GM23338 (cell line): ENCODE data around the gene PGR. TPM values are rescaled to one million over a fixed set of nuclear protein-coding genes. Genes with fewer than 3 reads are reported as not detected.

Experiments used
- ATAC-seq: fragments of 200-7000 bp; cut with Tn5 transposase; 3 replicates; pipeline ENCODE4 v1.9.1; 2020
- DNase-seq: peaks from one replicate; pipeline ENCODE4 v3.0.0-alpha.2; 2015; ENCODE audit warnings: low spot score
- H2AFZ ChIP-seq: fragments of 200-600 bp; sonication (generic); 2 replicates; pipeline ENCODE4 v1.8.0; 2016; ENCODE audit warnings: antibody characterized with exemption, mild to moderate bottlenecking, moderate library complexity
- H3F3A ChIP-seq: fragments of 200-600 bp; sonication (generic); replicated peaks from 2 replicates; pipeline ENCODE4 v1.8.0; 2017; ENCODE audit warnings: antibody characterized with exemption, mixed run types, low read depth
- H3K27ac ChIP-seq: fragments of 200-600 bp; sonication (generic); 2 replicates; pipeline ENCODE4 v1.6.1; 2016; ENCODE audit warnings: low read depth
- H3K27me3 ChIP-seq: fragments of 200-600 bp; sonication (generic); 2 replicates; pipeline ENCODE4 v1.8.0; 2016; ENCODE audit warnings: mild to moderate bottlenecking, mixed run types, moderate library complexity; ENCODE audit not compliant: insufficient read depth
- H3K36me3 ChIP-seq: fragments of 200-600 bp; sonication (generic); 2 replicates; pipeline ENCODE4 v1.8.0; 2016; ENCODE audit warnings: mild to moderate bottlenecking; ENCODE audit not compliant: insufficient read depth
- H3K4me1 ChIP-seq: fragments of 200-600 bp; sonication (generic); 2 replicates; pipeline ENCODE4 v1.8.0; 2016; ENCODE audit warnings: mild to moderate bottlenecking, moderate library complexity; ENCODE audit not compliant: insufficient read depth
- H3K4me2 ChIP-seq: fragments of 200-600 bp; sonication (generic); 2 replicates; pipeline ENCODE4 v1.7.1; 2017; ENCODE audit warnings: mixed run types
- H3K4me3 ChIP-seq: fragments of 200-600 bp; sonication (generic); 2 replicates; pipeline ENCODE4 v1.6.1; 2016; ENCODE audit warnings: mixed run types
- H3K79me2 ChIP-seq: fragments of 200-600 bp; sonication (generic); replicated peaks from 2 replicates; pipeline ENCODE4 v1.8.0; 2017; ENCODE audit warnings: mild to moderate bottlenecking; ENCODE audit not compliant: insufficient read depth
- H3K9me2 ChIP-seq: fragments of 200-600 bp; sonication (generic); 2 replicates; pipeline ENCODE4 v1.8.0; 2017; ENCODE audit not compliant: insufficient read depth
- H4K20me1 ChIP-seq: fragments of 200-600 bp; sonication (generic); replicated peaks from 2 replicates; pipeline ENCODE4 v1.8.0; 2017; ENCODE audit warnings: mild to moderate bottlenecking; ENCODE audit not compliant: insufficient read depth
- H3K27ac Mint-ChIP-seq: 2 replicates; pipeline ENCODE4 v1.8.0; 2020; ENCODE audit warnings: inconsistent platforms, mild to moderate bottlenecking, moderate library complexity, mixed read lengths
- H3K27me3 Mint-ChIP-seq: 3 replicates; pipeline ENCODE4 v1.8.0; 2022; ENCODE audit warnings: low read depth, mild to moderate bottlenecking, moderate library complexity, mixed read lengths, inconsistent platforms; ENCODE audit not compliant: insufficient read depth, poor library complexity
- H3K36me3 Mint-ChIP-seq: 3 replicates; pipeline ENCODE4 v1.8.0; 2021; ENCODE audit warnings: low read depth, mild to moderate bottlenecking, inconsistent platforms, moderate library complexity, mixed read lengths
- H3K4me1 Mint-ChIP-seq: 3 replicates; pipeline ENCODE4 v1.8.0; 2020; ENCODE audit warnings: mild to moderate bottlenecking, inconsistent platforms, mixed read lengths
- H3K4me3 Mint-ChIP-seq: 3 replicates; pipeline ENCODE4 v1.8.0; 2021; ENCODE audit warnings: moderate library complexity, mild to moderate bottlenecking, inconsistent platforms, mixed read lengths
- H3K9me3 Mint-ChIP-seq: 3 replicates; pipeline ENCODE4 v1.8.0; 2020; ENCODE audit warnings: moderate library complexity, mild to moderate bottlenecking, inconsistent platforms, mixed read lengths
- CREB1 ChIP-seq: fragments of 250-450 bp; sonication (Bioruptor Pico); IDR thresholded peaks from 2 replicates; pipeline ENCODE4 v1.5.0; 2020; ENCODE audit warnings: low read depth, mild to moderate bottlenecking, moderate library complexity
- EZH2 ChIP-seq: fragments of 200-600 bp; sonication (generic); IDR thresholded peaks from one replicate; pipeline ENCODE4 v1.8.0; 2017; ENCODE audit warnings: antibody characterized with exemption, mild to moderate bottlenecking, low read depth; ENCODE audit not compliant: unreplicated experiment
- EZH2phosphoT487 ChIP-seq: fragments of 200-600 bp; sonication (generic); IDR thresholded peaks from one replicate; pipeline ENCODE4 v1.8.1; 2018; ENCODE audit warnings: antibody characterized with exemption; ENCODE audit not compliant: unreplicated experiment
- JUNB ChIP-seq: IDR thresholded peaks from one replicate; pipeline ENCODE4 v1.6.1; 2016; ENCODE audit warnings: antibody characterized with exemption; ENCODE audit not compliant: unreplicated experiment
- NANOG ChIP-seq: IDR thresholded peaks from 2 replicates; pipeline ENCODE4 v1.6.1; 2016; ENCODE audit warnings: antibody characterized with exemption, borderline replicate concordance
- POLR2AphosphoS5 ChIP-seq: IDR thresholded peaks from 2 replicates; pipeline ENCODE4 v1.6.1; 2016; ENCODE audit warnings: antibody characterized with exemption, low read depth
- STAT1 ChIP-seq: IDR thresholded peaks from one replicate; pipeline ENCODE4 v1.6.1; 2016; ENCODE audit warnings: antibody characterized with exemption; ENCODE audit not compliant: unreplicated experiment
- ZNF114 ChIP-seq: fragments of 250-450 bp; sonication (Bioruptor Pico); IDR thresholded peaks from 2 replicates; pipeline ENCODE4 v1.5.0; 2020; ENCODE audit warnings: mild to moderate bottlenecking, moderate library complexity
- ZNF331 ChIP-seq: fragments of 250-450 bp; sonication (Bioruptor Pico); IDR thresholded peaks from 2 replicates; pipeline ENCODE4 v1.5.0; 2020; ENCODE audit warnings: low read depth, mild to moderate bottlenecking, moderate library complexity
- polyA plus RNA-seq: library from polyadenylated mRNA; unstranded; fragments of >200 nt; fragmentation: Nextera tagmentation; extraction: Ambion mirVana; gene quantifications from 2 replicates; pipeline ENCODE4 v1.2.1, GENCODE V29; 2016
- total RNA-seq: library from RNA; depleted of rRNA; stranded (reverse); fragments of >200 nt; shearing (Covaris generic); gene quantifications from 2 replicates; pipeline ENCODE4 v1.2.3, GENCODE V29; 2014
- TF ChIP-seq, protein P1 (sequence below): IDR thresholded peaks from one replicate; pipeline ENCODE4 v1.6.1; 2018; ENCODE audit warnings: antibody characterized with exemption; ENCODE audit not compliant: unreplicated experiment
- TF ChIP-seq, protein P2 (sequence below), 2 experiments: fragments of 200-600 bp in 1 of 2; sonication (generic) in 1 of 2; conservative IDR thresholded peaks; 2 replicates each; pipeline versions ENCODE4 v1.5.1 to v1.6.1; 2016 to 2017; ENCODE audit warnings: antibody characterized with exemption in 2 of 2, low read depth in 2 of 2, mild to moderate bottlenecking in 2 of 2, moderate library complexity in 1 of 2
- TF ChIP-seq, protein P3 (sequence below): fragments of 250-450 bp; sonication (Bioruptor Pico); IDR thresholded peaks from 2 replicates; pipeline ENCODE4 v1.5.0; 2020; ENCODE audit warnings: mild to moderate bottlenecking, moderate library complexity
- TF ChIP-seq, protein P4 (sequence below): IDR thresholded peaks from 2 replicates; pipeline ENCODE4 v1.6.1; 2016; ENCODE audit warnings: antibody characterized with exemption

Gene PGR
- total and polyA plus RNA-seq, 2 experiments from 2014 or later, result 0.07 to 0.11 TPM

DNA sequence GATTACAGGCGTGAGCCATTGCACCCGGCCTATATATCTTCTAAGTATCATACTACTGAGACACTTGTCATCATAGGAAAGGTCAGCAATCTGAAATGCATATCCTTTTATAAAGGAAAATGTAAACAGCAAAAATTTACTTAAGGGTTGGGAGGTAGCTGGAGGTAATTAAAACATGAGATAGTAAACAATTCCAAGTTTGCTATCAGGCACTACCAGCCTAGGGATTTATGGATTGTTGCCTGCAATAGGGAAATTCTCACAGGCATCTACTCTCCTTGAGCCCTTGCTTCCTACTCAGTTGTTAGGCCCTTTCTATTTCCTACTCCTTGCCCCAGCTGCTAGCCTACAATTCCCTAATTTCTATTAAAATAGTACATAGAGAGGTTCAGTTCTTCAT, 16.1 kb downstream of the PGR start:
- H3K36me3 ChIP-seq, result no peaks in the 10 kb centered on the region; the same call in 1 of the 2 replicates
- H3K27ac ChIP-seq, result no peak overlapping the region
- ATAC-seq (no peak), DNase-seq (no peak)
- no peaks in the 10 kb centered on the region for H3K27me3 ChIP-seq
- TF ChIP-seq NANOG, result no peak
- no peak for TF ChIP-seq JUNB
- TF ChIP-seq, protein P1, sequence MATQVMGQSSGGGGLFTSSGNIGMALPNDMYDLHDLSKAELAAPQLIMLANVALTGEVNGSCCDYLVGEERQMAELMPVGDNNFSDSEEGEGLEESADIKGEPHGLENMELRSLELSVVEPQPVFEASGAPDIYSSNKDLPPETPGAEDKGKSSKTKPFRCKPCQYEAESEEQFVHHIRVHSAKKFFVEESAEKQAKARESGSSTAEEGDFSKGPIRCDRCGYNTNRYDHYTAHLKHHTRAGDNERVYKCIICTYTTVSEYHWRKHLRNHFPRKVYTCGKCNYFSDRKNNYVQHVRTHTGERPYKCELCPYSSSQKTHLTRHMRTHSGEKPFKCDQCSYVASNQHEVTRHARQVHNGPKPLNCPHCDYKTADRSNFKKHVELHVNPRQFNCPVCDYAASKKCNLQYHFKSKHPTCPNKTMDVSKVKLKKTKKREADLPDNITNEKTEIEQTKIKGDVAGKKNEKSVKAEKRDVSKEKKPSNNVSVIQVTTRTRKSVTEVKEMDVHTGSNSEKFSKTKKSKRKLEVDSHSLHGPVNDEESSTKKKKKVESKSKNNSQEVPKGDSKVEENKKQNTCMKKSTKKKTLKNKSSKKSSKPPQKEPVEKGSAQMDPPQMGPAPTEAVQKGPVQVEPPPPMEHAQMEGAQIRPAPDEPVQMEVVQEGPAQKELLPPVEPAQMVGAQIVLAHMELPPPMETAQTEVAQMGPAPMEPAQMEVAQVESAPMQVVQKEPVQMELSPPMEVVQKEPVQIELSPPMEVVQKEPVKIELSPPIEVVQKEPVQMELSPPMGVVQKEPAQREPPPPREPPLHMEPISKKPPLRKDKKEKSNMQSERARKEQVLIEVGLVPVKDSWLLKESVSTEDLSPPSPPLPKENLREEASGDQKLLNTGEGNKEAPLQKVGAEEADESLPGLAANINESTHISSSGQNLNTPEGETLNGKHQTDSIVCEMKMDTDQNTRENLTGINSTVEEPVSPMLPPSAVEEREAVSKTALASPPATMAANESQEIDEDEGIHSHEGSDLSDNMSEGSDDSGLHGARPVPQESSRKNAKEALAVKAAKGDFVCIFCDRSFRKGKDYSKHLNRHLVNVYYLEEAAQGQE, result no peak
- TF ChIP-seq CREB1, result no peak
- TF ChIP-seq ZNF331 (CRISPR knock-in tag), result no peak
- TF ChIP-seq, protein P2, sequence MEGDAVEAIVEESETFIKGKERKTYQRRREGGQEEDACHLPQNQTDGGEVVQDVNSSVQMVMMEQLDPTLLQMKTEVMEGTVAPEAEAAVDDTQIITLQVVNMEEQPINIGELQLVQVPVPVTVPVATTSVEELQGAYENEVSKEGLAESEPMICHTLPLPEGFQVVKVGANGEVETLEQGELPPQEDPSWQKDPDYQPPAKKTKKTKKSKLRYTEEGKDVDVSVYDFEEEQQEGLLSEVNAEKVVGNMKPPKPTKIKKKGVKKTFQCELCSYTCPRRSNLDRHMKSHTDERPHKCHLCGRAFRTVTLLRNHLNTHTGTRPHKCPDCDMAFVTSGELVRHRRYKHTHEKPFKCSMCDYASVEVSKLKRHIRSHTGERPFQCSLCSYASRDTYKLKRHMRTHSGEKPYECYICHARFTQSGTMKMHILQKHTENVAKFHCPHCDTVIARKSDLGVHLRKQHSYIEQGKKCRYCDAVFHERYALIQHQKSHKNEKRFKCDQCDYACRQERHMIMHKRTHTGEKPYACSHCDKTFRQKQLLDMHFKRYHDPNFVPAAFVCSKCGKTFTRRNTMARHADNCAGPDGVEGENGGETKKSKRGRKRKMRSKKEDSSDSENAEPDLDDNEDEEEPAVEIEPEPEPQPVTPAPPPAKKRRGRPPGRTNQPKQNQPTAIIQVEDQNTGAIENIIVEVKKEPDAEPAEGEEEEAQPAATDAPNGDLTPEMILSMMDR (conservative IDR thresholded peaks at IDR 0.05; ENCODE audit: low read depth in 2 of 2), result no peak
- no peak for TF ChIP-seq EZH2phosphoT487
- TF ChIP-seq, protein P3, sequence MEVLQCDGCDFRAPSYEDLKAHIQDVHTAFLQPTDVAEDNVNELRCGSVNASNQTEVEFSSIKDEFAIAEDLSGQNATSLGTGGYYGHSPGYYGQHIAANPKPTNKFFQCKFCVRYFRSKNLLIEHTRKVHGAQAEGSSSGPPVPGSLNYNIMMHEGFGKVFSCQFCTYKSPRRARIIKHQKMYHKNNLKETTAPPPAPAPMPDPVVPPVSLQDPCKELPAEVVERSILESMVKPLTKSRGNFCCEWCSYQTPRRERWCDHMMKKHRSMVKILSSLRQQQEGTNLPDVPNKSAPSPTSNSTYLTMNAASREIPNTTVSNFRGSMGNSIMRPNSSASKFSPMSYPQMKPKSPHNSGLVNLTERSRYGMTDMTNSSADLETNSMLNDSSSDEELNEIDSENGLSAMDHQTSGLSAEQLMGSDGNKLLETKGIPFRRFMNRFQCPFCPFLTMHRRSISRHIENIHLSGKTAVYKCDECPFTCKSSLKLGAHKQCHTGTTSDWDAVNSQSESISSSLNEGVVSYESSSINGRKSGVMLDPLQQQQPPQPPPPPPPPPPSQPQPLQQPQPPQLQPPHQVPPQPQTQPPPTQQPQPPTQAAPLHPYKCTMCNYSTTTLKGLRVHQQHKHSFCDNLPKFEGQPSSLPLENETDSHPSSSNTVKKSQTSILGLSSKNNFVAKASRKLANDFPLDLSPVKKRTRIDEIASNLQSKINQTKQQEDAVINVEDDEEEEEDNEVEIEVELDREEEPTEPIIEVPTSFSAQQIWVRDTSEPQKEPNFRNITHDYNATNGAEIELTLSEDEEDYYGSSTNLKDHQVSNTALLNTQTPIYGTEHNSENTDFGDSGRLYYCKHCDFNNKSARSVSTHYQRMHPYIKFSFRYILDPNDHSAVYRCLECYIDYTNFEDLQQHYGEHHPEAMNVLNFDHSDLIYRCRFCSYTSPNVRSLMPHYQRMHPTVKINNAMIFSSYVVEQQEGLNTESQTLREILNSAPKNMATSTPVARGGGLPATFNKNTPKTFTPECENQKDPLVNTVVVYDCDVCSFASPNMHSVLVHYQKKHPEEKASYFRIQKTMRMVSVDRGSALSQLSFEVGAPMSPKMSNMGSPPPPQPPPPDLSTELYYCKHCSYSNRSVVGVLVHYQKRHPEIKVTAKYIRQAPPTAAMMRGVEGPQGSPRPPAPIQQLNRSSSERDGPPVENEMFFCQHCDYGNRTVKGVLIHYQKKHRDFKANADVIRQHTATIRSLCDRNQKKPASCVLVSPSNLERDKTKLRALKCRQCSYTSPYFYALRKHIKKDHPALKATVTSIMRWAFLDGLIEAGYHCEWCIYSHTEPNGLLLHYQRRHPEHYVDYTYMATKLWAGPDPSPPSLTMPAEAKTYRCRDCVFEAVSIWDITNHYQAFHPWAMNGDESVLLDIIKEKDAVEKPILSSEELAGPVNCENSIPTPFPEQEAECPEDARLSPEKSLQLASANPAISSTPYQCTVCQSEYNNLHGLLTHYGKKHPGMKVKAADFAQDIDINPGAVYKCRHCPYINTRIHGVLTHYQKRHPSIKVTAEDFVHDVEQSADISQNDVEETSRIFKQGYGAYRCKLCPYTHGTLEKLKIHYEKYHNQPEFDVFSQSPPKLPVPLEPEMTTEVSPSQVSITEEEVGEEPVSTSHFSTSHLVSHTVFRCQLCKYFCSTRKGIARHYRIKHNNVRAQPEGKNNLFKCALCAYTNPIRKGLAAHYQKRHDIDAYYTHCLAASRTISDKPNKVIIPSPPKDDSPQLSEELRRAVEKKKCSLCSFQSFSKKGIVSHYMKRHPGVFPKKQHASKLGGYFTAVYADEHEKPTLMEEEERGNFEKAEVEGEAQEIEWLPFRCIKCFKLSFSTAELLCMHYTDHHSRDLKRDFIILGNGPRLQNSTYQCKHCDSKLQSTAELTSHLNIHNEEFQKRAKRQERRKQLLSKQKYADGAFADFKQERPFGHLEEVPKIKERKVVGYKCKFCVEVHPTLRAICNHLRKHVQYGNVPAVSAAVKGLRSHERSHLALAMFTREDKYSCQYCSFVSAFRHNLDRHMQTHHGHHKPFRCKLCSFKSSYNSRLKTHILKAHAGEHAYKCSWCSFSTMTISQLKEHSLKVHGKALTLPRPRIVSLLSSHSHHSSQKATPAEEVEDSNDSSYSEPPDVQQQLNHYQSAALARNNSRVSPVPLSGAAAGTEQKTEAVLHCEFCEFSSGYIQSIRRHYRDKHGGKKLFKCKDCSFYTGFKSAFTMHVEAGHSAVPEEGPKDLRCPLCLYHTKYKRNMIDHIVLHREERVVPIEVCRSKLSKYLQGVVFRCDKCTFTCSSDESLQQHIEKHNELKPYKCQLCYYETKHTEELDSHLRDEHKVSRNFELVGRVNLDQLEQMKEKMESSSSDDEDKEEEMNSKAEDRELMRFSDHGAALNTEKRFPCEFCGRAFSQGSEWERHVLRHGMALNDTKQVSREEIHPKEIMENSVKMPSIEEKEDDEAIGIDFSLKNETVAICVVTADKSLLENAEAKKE (CRISPR knock-in tag), result no peak
- no peak for TF ChIP-seq EZH2
- no peak for TF ChIP-seq STAT1
- TF ChIP-seq POLR2AphosphoS5, result no peak
- no peak for TF ChIP-seq ZNF114 (CRISPR knock-in tag)
- TF ChIP-seq, protein P4, sequence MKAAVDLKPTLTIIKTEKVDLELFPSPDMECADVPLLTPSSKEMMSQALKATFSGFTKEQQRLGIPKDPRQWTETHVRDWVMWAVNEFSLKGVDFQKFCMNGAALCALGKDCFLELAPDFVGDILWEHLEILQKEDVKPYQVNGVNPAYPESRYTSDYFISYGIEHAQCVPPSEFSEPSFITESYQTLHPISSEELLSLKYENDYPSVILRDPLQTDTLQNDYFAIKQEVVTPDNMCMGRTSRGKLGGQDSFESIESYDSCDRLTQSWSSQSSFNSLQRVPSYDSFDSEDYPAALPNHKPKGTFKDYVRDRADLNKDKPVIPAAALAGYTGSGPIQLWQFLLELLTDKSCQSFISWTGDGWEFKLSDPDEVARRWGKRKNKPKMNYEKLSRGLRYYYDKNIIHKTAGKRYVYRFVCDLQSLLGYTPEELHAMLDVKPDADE, result no peak
- Mint-ChIP-seq H3K27ac (no peak overlapping the region), H3K36me3 (no peaks in the 10 kb centered on the region), H3K9me3 (no peaks in the 10 kb centered on the region), H3K4me1 (no peaks in the 10 kb centered on the region), H3K4me3 (no peak overlapping the region), H3K27me3 (no peaks in the 10 kb centered on the region)
- H3K79me2 ChIP-seq, result no peaks in the 10 kb centered on the region
- 0 out of 2 replicates have a peak overlapping the region, but pooled peaks have one; percentile 18 for H2AFZ ChIP-seq
- H3K4me1 ChIP-seq, result no peaks in the 10 kb centered on the region
- no peaks in the 10 kb centered on the region for H3F3A ChIP-seq
- H4K20me1 ChIP-seq, result no peaks in the 10 kb centered on the region
- H3K9me2 ChIP-seq, result no peaks in the 10 kb centered on the region
- no peak overlapping the region for H3K4me3 ChIP-seq
- no peak overlapping the region for H3K4me2 ChIP-seq
